Measurements from ENCODE around the gene UCK2. TPM values are rescaled to one million over a fixed set of nuclear protein-coding genes. Genes with fewer than 3 reads are reported as not detected.

Gene UCK2
- total RNA-seq, 1 experiment from 2014 or later: 91.2 TPM

DNA sequence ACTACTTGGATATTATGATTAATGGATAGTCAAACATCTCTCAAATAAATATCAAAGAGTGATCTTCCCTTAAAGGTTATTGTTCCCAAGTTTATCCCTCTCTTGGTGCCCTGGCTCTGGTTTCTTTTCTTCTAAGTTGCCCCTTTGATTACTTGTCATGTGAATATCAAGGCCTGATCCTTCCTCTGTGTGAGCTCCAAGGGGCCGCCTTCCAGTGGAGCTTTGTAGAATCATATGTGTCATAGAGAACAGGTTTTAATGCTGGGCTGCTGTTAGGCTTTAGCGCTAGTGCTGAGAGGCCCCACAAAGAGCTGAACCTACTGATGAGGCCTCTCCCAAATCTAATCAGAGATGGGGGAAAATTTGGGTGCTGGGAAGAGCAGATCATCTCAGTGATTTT lies 25.5 kb downstream of the UCK2 start:
- no TSS peak for BruUV-seq (replicated peaks)
- in situ Hi-C loops (cut with HindIII; ENCODE audit: low pct_unique_long_range_greater_than_20kb, low sequenced_read_pairs) (no loop called here), intact Hi-C loops (cut with micrococcal nuclease; ENCODE audit: unreplicated experiment) (no loop called here)
- TF ChIP-seq SIN3A (IDR thresholded peaks at IDR 0.05; ENCODE audit: borderline replicate concordance, insufficient read depth, low read depth, low read length) (no peak), TCF7L2 (IDR thresholded peaks at IDR 0.05; ENCODE audit: low read depth, low read length) (no peak), POLR2AphosphoS5 (IDR thresholded peaks at IDR 0.05; ENCODE audit: low read depth, low read length) (no peak)
- TF ChIP-seq, protein P1, sequence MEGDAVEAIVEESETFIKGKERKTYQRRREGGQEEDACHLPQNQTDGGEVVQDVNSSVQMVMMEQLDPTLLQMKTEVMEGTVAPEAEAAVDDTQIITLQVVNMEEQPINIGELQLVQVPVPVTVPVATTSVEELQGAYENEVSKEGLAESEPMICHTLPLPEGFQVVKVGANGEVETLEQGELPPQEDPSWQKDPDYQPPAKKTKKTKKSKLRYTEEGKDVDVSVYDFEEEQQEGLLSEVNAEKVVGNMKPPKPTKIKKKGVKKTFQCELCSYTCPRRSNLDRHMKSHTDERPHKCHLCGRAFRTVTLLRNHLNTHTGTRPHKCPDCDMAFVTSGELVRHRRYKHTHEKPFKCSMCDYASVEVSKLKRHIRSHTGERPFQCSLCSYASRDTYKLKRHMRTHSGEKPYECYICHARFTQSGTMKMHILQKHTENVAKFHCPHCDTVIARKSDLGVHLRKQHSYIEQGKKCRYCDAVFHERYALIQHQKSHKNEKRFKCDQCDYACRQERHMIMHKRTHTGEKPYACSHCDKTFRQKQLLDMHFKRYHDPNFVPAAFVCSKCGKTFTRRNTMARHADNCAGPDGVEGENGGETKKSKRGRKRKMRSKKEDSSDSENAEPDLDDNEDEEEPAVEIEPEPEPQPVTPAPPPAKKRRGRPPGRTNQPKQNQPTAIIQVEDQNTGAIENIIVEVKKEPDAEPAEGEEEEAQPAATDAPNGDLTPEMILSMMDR (IDR thresholded peaks at IDR 0.05): no peak
- TF ChIP-seq, protein P2, sequence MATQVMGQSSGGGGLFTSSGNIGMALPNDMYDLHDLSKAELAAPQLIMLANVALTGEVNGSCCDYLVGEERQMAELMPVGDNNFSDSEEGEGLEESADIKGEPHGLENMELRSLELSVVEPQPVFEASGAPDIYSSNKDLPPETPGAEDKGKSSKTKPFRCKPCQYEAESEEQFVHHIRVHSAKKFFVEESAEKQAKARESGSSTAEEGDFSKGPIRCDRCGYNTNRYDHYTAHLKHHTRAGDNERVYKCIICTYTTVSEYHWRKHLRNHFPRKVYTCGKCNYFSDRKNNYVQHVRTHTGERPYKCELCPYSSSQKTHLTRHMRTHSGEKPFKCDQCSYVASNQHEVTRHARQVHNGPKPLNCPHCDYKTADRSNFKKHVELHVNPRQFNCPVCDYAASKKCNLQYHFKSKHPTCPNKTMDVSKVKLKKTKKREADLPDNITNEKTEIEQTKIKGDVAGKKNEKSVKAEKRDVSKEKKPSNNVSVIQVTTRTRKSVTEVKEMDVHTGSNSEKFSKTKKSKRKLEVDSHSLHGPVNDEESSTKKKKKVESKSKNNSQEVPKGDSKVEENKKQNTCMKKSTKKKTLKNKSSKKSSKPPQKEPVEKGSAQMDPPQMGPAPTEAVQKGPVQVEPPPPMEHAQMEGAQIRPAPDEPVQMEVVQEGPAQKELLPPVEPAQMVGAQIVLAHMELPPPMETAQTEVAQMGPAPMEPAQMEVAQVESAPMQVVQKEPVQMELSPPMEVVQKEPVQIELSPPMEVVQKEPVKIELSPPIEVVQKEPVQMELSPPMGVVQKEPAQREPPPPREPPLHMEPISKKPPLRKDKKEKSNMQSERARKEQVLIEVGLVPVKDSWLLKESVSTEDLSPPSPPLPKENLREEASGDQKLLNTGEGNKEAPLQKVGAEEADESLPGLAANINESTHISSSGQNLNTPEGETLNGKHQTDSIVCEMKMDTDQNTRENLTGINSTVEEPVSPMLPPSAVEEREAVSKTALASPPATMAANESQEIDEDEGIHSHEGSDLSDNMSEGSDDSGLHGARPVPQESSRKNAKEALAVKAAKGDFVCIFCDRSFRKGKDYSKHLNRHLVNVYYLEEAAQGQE (IDR thresholded peaks at IDR 0.05; ENCODE audit: insufficient read depth in 1 of 2, low read depth in 2 of 2, low read length in 1 of 2): no peak
- DNase-seq (ENCODE audit: low read depth, low spot score) (no peak), ATAC-seq (no peak)
- no peak overlapping the region for H3K27ac ChIP-seq (ENCODE audit: low read length)
- no peaks in the 10 kb centered on the region for H3K36me3 ChIP-seq (ENCODE audit: control insufficient read depth, insufficient read depth, low read length)
- POLR2A ChIA-PET: interaction anchor here (0.6 kb wide), 1 partner anchor 75 kb away, joined by 3 read pairs; no protein-coding TSS in a partner anchor
- H3K9me3 ChIP-seq (ENCODE audit: control insufficient read depth, insufficient read depth, low read depth, low read length): no peaks in the 10 kb centered on the region
- H3K4me1 ChIP-seq (ENCODE audit: control insufficient read depth, insufficient read depth, low read length): peaks cover 26% of the 10 kb centered on the region
- CTCF ChIA-PET: no interaction called here
- no peak overlapping the region for H3K4me3 ChIP-seq (ENCODE audit: low read depth in 2 of 2, low read length in 2 of 2)
- H3K27me3 ChIP-seq (ENCODE audit: control insufficient read depth, insufficient read depth, low read length): no peaks in the 10 kb centered on the region

DNA sequence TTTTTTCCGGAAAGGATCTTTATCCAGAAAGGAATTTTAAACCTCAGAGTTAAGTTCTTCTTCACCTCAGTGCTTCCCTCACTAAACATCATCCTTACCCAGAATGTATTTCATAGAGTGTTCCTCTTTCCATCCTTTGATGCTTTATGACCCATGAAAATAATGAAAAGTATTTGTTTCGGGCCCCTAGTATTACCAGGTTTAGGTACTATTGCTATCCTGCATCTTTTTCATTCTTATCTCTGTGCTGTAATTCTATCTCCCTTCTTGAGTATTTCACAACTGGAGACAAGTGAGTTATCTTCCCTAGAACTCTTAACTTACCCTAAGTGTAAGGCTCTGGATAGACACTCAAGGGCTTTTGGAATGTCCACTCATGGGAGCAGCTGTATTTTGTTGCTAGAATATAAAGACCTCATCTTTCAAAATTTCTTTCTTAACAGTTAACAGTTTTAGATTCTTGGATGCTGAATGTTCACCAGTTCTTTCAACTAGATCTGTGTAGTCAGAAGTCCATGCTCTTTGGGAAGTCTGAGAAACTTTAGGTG lies 26.2 kb downstream of the UCK2 start:
- no peak for TF ChIP-seq TCF7L2 (IDR thresholded peaks at IDR 0.05; ENCODE audit: low read depth, low read length)
- TF ChIP-seq, protein P1 (IDR thresholded peaks at IDR 0.05): no peak
- TF ChIP-seq SIN3A (IDR thresholded peaks at IDR 0.05; ENCODE audit: borderline replicate concordance, insufficient read depth, low read depth, low read length): no peak
- TF ChIP-seq, protein P2 (IDR thresholded peaks at IDR 0.05; ENCODE audit: insufficient read depth in 1 of 2, low read depth in 2 of 2, low read length in 1 of 2): no peak
- TF ChIP-seq POLR2AphosphoS5 (IDR thresholded peaks at IDR 0.05; ENCODE audit: low read depth, low read length): no peak
- Histone ChIP-seq H3K9me3 (ENCODE audit: control insufficient read depth, insufficient read depth, low read depth, low read length) (no peaks in the 10 kb centered on the region), H3K4me1 (ENCODE audit: control insufficient read depth, insufficient read depth, low read length) (peaks cover 26% of the 10 kb centered on the region), H3K27ac (ENCODE audit: low read length) (peak overlapping the region; percentile 24; the same call in 1 of the 2 replicates), H3K4me3 (ENCODE audit: low read depth in 2 of 2, low read length in 2 of 2) (no peak overlapping the region), H3K27me3 (ENCODE audit: control insufficient read depth, insufficient read depth, low read length) (no peaks in the 10 kb centered on the region), H3K36me3 (ENCODE audit: control insufficient read depth, insufficient read depth, low read length) (no peaks in the 10 kb centered on the region)
- ATAC-seq (no peak), DNase-seq (ENCODE audit: low read depth, low spot score) (no peak)
- ChIA-PET CTCF (no interaction called here), POLR2A (interaction anchor here (0.6 kb wide), 1 partner anchor 76 kb away, joined by 3 read pairs; no protein-coding TSS in a partner anchor)
- in situ Hi-C loops (cut with HindIII; ENCODE audit: low pct_unique_long_range_greater_than_20kb, low sequenced_read_pairs) (no loop called here), intact Hi-C loops (cut with micrococcal nuclease; ENCODE audit: unreplicated experiment) (no loop called here)
- BruUV-seq (replicated peaks): no TSS peak
